ENCODE results near the gene RNF157.

The RNF157 gene

GRCh38 chr17:76139801-76140660, 100.3 kb downstream of the RNF157 start:
- DNase-seq, result peak in 2 of 5 experiments; percentile 29 to 48

GRCh38 chr17:76138896-76139752, 101.2 kb downstream of the RNF157 start:
- DNase-seq, result no peak

GRCh38 chr17:76138234-76138895, 101.9 kb downstream of the RNF157 start:
- no peak for DNase-seq

- DNase-seq, result no peak
Observed at GRCh38 chr17:76137351-76138233, 102.7 kb downstream of the RNF157 start.

DNA sequence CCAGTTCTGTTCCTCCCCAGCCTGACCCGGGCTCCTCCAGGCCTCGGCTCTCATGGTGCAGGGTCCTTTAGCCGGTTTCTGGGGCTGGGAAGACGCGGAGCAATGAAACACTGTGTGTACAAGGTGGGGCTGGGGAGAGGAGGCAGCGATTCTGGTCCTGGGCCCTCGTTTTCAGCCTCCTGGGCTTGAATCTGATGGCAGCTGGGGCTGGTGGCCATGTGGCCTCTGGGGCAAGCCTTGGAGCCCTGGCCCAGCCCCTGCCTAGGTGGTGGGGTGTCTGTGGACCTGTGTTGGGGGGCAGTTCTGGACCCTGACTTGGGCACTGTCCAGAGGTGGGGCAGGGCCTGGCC, 103.3 kb downstream of the RNF157 start:
- no peak for DNase-seq

- no peak for DNase-seq
Observed at GRCh38 chr17:76136276-76137000, 103.9 kb downstream of the RNF157 start.

GRCh38 chr17:76135810-76136188, 104.5 kb downstream of the RNF157 start:
- no peak for DNase-seq

- no peak for DNase-seq
Observed at GRCh38 chr17:76134911-76135809, 105.1 kb downstream of the RNF157 start.

- no peak for DNase-seq
Observed at GRCh38 chr17:76132574-76133338, 107.5 kb downstream of the RNF157 start.

GRCh38 chr17:76131692-76132573, 108.4 kb downstream of the RNF157 start:
- DNase-seq, result no peak

GRCh38 chr17:76131051-76131691, 109.1 kb downstream of the RNF157 start:
- no peak for DNase-seq

GRCh38 chr17:76130473-76130872, 109.8 kb downstream of the RNF157 start:
- no peak for DNase-seq

GRCh38 chr17:76125922-76126321, 114.4 kb downstream of the RNF157 start:
- no peak for DNase-seq

GRCh38 chr17:76125391-76125675, 115.0 kb downstream of the RNF157 start:
- no peak for DNase-seq

DNA sequence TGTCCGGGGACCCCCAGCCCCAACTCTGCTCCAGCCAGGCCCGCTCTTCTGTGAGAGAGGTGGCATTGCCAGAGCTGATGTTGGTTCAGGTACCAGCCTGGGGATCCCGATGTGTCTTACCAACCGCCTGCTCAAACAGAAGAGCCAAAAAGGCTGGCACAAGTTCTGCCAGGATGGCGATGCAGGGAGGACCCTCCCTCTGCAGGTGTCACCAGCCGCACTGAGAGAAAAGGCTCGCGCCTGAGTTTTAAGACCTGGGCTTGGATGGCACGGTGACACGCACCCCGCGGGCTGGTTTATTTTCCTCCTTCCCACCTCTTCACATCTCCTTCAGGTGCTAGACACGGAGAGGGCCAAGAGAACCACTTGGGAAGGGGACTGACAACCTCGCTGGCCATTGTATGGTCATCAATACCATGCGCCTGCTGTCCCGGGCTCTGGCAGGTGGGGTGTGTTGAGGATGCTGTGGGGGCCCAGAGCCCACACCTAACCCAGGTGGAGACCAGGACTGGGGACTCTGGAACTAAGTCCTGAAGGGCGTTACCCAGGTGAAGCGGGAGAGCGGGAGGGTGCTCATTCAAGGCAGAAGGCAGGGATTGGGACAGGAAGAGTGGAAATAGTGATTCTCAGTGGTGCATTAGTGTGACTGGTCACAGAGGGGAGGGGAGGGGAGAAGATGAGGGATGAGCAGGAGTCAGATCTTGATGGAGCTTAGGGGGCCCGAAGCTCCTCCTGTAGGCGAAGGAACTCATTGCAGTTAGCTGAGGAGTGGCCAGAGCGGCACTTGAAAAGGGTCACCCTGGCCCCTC, 115.5 kb downstream of the RNF157 start:
- no peak for DNase-seq

DNA sequence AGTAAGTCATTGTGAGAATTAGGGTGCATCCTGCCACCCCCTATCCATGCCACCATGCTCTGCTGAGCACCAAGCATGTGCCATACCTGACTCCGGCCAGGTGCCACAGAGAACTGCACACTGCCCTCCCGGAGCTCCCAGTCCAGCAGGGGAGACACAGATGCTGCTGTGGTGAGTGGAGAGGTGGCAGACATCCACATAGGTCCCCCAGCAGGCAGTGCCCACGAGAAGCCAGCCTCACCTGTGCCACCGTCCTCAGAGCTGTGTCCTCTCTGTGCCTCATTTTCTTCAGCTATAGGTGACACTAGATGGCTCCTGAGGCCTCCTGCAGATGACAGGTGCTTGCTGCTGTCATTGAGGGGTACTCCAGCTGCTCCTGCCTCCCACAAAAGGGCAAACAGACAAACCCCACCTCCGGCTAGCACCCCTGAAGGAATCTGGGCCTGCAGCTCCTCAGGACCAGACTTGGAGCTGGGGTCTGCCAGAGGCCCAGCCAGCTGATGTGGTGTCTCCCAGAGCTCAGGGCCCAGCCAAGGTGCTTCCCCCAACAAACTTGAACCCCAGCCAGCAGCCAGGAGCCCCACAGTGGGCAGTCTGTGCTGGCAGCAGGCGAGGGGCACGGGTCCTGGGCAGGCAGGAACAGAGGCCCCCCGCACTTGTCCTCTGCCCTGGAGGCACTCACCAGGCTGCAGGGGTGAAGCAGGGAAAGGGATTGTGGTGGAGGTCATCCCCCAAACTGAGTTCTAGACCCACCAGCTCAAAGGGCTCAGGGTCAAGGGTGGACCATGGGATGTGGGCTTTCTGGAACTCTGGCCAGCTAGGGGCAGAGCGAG, 116.3 kb downstream of the RNF157 start:
- DNase-seq, result no peak

DNA sequence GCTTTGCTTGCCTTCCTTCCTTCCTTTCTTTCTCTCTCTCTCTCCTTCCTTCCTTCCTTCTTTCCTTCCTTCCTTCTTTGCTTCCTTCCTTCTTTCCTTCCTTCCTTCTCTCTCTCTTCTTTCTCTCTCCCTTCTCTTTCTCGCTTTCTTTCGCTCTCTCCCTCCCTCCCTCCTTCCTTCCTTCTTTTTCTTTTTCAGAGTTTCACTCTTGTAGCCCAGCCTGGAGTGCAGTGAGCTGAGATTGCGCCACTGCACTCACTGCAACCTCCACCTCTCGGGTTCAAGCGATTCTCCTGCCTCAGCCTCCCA, 117.1 kb downstream of the RNF157 start:
- no peak for DNase-seq
